Heart right ventricle (tissue), 16 donors: Measurements from ENCODE around the gene DAPL1. TPM values are rescaled to one million over a fixed set of nuclear protein-coding genes. Genes with fewer than 3 reads are reported as not detected.

Source experiments
- ATAC-seq, 8 donors: fragments of 200-7000 bp; cut with Tn5 transposase; one replicate each; pipeline ENCODE4 v1.9.1; 2020; ENCODE audit warnings: mild to moderate bottlenecking in 8 of 8, moderate library complexity in 8 of 8, moderate number of reproducible peaks in 1 of 8
- DNase-seq, 2 donors: peaks; one replicate each; pipeline ENCODE4 v3.0.0-alpha.2; 2020
- H3K27ac ChIP-seq, 10 donors: fragments of 200-600 bp; sonication (generic) in 2 of 10; one replicate each; pipeline versions ENCODE4 v1.5.0 to v1.8.0; 2020 to 2022; ENCODE audit warnings: mild to moderate bottlenecking in 3 of 10
- H3K27me3 ChIP-seq, 7 donors: fragments of 200-600 bp; one replicate each; pipeline ENCODE4 v1.8.0; 2021 to 2022; ENCODE audit warnings: mild to moderate bottlenecking in 2 of 7
- H3K36me3 ChIP-seq, 9 donors: fragments of 200-600 bp; sonication (generic) in 1 of 9; one replicate each; pipeline versions ENCODE4 v1.5.0 to v1.8.0; 2020 to 2022; ENCODE audit warnings: mild to moderate bottlenecking in 2 of 9
- H3K4me1 ChIP-seq, 9 donors: fragments of 200-600 bp; sonication (generic) in 1 of 9; one replicate each; pipeline versions ENCODE4 v1.5.0 to v1.8.0; 2020 to 2022; ENCODE audit warnings: mild to moderate bottlenecking in 4 of 9
- H3K4me3 ChIP-seq, 10 donors: fragments of 200-600 bp; sonication (generic) in 2 of 10; one replicate each; pipeline versions ENCODE4 v1.5.0 to v1.8.0; 2020 to 2022; ENCODE audit warnings: mild to moderate bottlenecking in 7 of 10, moderate library complexity in 2 of 10
- H3K9me3 ChIP-seq, 11 donors: fragments of 200-600 bp in 10 of 11; sonication (generic) in 2 of 11; one replicate each; pipeline versions ENCODE4 v1.5.0 to v1.8.0; 2013 to 2022; ENCODE audit warnings: mild to moderate bottlenecking in 2 of 11, control low read depth in 1 of 11, moderate library complexity in 1 of 11
- WGBS, 2 donors: extraction: QIAGEN DNeasy Blood & Tissue Kit; methylation state at CpG; one replicate each; pipeline ENCODE4 v1.1.7; 2013; ENCODE audit warnings: inconsistent platforms in 1 of 2; 5-methylcytosine and 5-hydroxymethylcytosine counted together
- intact Hi-C, 10 donors: fragments of 100-400 bp; cut with DNase I; formaldehyde crosslinking; loops; one replicate each; pipeline versions ENCODE4 v1.11.1 to v1.14.2; 2022
- polyA plus RNA-seq, 2 donors: library from polyadenylated mRNA; stranded (reverse); fragments of 200-250 nt; gene quantifications; one replicate each; pipeline ENCODE4 v1.2.3, GENCODE V29; 2013
- total RNA-seq, 10 donors: library from RNA; stranded (reverse); fragmentation: NEBNext Ultra II Directional in 3 of 10; extraction: Animal tissue kit (Norgen Biotek cat#: 25700) in 3 of 10; gene quantifications; one replicate each; pipeline versions ENCODE4 v1.2.1 to v1.2.4, GENCODE V29; 2021 to 2023
- TF ChIP-seq, protein P1 (sequence below), 9 donors: fragments of 200-600 bp; sonication (generic) in 2 of 9; IDR thresholded peaks; one replicate each; pipeline versions ENCODE4 v1.5.0 to v1.8.0; 2021 to 2022; ENCODE audit warnings: antibody characterized with exemption in 9 of 9, mild to moderate bottlenecking in 5 of 9, moderate library complexity in 1 of 9
- donor health status: Arrhythmogenic right ventricular cardiomyopathy.
- donor health status: ischemic (EF 13 %, LVEDD 7.1; RV severe dilation, severe dysfunction).
- donor health status: healthy with polysubstance abuse.
- donor health status: DM: no; HTN: yes; CAD: no.
- donor health status: DM: no; HTN: no; CAD: no.
- donor health status: ischemic (EF 25% LVEDD 6.9; RV normal size, moderate dysfunction).
- donor health status: ischemic (EF 25% LVEDD 5.7; RV mildly dilated, moderate dysfunction).
- donor health status: healthy.
- donor health status: DM: yes; HTN: yes; CAD: no.
- donor health status: Ischemic cardiomyopathy.
- donor health status: ischemic (EF 35%, LVEDD 5.7; RV mildly dilated, moderate dysfunction).
- donor health status: nonischemic (EF 11% LVEDD 7.7; RV severe dilation, severe dysfunction).
- donor health status: DM: yes; HTN: yes; CAD: no.
- donor health status: PGD.
- donor health status: ischemic (EF 29% LVEDD 5.4; RV normal size, mild dysfunction).
- donor health status: nonischemic (EF 23%, LVEDD 6.1; RV moderate dilation, normal function).

The DAPL1 gene
- total and polyA plus RNA-seq, 12 donors = 0.87 TPM; not detected in 11

- DNase-seq (no peak), ATAC-seq (no peak)
- Histone ChIP-seq H3K27ac (no peak overlapping the region), H3K27me3 (no peaks in the 10 kb centered on the region), H3K9me3 (no peaks in the 10 kb centered on the region), H3K4me3 (no peak overlapping the region), H3K4me1 (peaks cover 0 to 4% (median 0%) of the 10 kb centered on the region in 9 donors), H3K36me3 (no peaks in the 10 kb centered on the region)
- TF ChIP-seq, protein P1, sequence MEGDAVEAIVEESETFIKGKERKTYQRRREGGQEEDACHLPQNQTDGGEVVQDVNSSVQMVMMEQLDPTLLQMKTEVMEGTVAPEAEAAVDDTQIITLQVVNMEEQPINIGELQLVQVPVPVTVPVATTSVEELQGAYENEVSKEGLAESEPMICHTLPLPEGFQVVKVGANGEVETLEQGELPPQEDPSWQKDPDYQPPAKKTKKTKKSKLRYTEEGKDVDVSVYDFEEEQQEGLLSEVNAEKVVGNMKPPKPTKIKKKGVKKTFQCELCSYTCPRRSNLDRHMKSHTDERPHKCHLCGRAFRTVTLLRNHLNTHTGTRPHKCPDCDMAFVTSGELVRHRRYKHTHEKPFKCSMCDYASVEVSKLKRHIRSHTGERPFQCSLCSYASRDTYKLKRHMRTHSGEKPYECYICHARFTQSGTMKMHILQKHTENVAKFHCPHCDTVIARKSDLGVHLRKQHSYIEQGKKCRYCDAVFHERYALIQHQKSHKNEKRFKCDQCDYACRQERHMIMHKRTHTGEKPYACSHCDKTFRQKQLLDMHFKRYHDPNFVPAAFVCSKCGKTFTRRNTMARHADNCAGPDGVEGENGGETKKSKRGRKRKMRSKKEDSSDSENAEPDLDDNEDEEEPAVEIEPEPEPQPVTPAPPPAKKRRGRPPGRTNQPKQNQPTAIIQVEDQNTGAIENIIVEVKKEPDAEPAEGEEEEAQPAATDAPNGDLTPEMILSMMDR (IDR thresholded peaks at IDR 0.05) = no peak
- WGBS, 2 donors = 59 to 79% methylated on average over 1 of the region's 1 CpG
- intact Hi-C loops = no loop called here
These were observed 22.0 kb upstream of the DAPL1 start for GRCh38 chr2:158773121-158773520.

- intact Hi-C loops = no loop called here
- H3K36me3 ChIP-seq = no peaks in the 10 kb centered on the region
- peaks cover 0 to 7% (median 0%) of the 10 kb centered on the region in 9 donors for H3K4me1 ChIP-seq
- no peak overlapping the region for H3K4me3 ChIP-seq
- H3K9me3 ChIP-seq = no peaks in the 10 kb centered on the region
- ATAC-seq = no peak
- H3K27me3 ChIP-seq = no peaks in the 10 kb centered on the region
- 76 to 81% methylated on average over 1 of the region's 1 CpG for WGBS, 2 donors
- DNase-seq = no peak
- no peak overlapping the region for H3K27ac ChIP-seq
- TF ChIP-seq, protein P1 (IDR thresholded peaks at IDR 0.05) = no peak
These were observed 20.4 kb upstream of the DAPL1 start for GRCh38 chr2:158774681-158775080.

- no peak overlapping the region for H3K4me3 ChIP-seq
- no peak overlapping the region for H3K27ac ChIP-seq
- DNase-seq (no peak), ATAC-seq (no peak)
- peaks cover 0 to 7% (median 0%) of the 10 kb centered on the region in 9 donors for H3K4me1 ChIP-seq
- 97 to 99% methylated on average over 3 of the region's 3 CpGs for whole genome bisulfite sequencing, 2 donors
- H3K36me3 ChIP-seq = no peaks in the 10 kb centered on the region
- no peaks in the 10 kb centered on the region for H3K9me3 ChIP-seq
- intact Hi-C loops = no loop called here
- TF ChIP-seq, protein P1 (IDR thresholded peaks at IDR 0.05) = no peak
- no peaks in the 10 kb centered on the region for H3K27me3 ChIP-seq
These were observed 19.7 kb upstream of the DAPL1 start for GRCh38 chr2:158775273-158776027.

DNA sequence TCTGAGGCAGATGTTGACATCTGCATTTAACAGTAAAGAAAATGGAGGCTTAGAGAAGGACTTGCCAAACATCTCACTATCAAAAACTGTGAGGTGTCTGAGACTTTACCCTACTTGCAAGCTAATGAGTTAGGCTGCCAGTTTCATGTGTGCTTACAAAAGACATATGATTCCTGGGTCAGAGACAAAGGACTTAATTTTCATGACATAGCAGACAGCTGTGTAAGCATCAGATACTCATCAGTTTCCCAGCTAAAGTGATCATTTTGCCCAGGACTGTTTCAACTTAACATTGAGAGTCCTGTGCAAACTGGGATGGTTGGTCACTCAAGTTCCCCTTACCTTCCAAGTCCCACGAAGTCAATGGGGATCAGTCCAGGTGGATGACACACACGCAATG, 18.9 kb upstream of the DAPL1 start:
- peaks cover 0 to 8% (median 0%) of the 10 kb centered on the region in 9 donors for H3K4me1 ChIP-seq
- no peak for DNase-seq
- WGBS, 2 donors = 87 to 95% methylated on average over 2 of the region's 2 CpGs
- TF ChIP-seq, protein P1 (IDR thresholded peaks at IDR 0.05) = no peak
- no peaks in the 10 kb centered on the region for H3K9me3 ChIP-seq
- intact Hi-C loops = no loop called here
- no peak for ATAC-seq
- H3K4me3 ChIP-seq = no peak overlapping the region
- H3K27me3 ChIP-seq = no peaks in the 10 kb centered on the region
- no peaks in the 10 kb centered on the region for H3K36me3 ChIP-seq
- no peak overlapping the region for H3K27ac ChIP-seq
